ENCODE data around the gene CER1. TPM values are rescaled to one million over a fixed set of nuclear protein-coding genes. Genes with fewer than 3 reads are reported as not detected.

The CER1 gene
- total and polyA plus RNA-seq, 2 donors (not counting 1 experiment from before 2014, with no cell fraction given) = not detected

DNA sequence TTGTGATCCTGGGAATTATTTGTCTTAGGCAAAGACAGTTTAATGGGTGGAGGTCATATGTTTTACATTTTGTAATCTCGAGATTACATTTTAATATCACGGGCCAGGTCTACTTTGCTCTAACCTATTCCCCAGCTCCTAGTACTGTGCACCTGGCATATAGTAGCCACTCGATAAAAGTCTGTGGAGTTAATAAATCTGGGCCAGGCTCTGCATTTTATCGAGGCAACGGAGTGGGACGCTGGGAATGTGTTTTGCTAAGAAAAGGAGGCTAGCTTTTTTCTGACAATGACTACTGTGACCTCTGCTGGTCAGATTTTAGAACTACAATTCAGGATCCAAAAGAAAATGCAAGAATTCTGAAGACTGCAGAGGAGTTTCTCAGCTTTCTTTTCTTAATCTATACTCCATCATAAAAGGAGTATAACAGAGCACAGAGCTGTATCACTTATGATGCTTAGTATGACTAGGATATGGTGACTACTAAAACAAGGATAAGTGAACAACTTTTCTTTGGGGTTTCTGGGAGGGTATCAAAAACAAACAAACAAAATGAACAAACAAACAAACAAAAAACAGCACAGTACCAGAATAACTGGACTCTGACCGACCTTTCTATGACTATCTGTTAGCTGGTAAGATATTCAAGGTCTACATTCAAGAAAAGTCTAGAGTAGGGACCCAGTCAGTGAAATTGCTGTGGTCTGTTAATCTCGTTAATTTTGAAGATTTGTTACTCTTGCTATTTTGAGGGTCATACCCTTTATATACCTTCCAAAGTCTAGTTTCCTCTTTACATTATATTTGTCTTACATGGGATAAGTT, 46.1 kb upstream of the CER1 start:
- no peak overlapping the region for H3K9ac ChIP-seq (ENCODE audit: insufficient read depth, low read length)
- no peaks in the 10 kb centered on the region for H3K79me2 ChIP-seq (ENCODE audit: control insufficient read depth, insufficient read depth, low read length)
- no peaks in the 10 kb centered on the region for H3K9me3 ChIP-seq (ENCODE audit: control insufficient read depth, insufficient read depth, low read depth, low read length)
- H3K27ac ChIP-seq (ENCODE audit: insufficient read depth, low read length) = no peak overlapping the region
- no peaks in the 10 kb centered on the region for H4K20me1 ChIP-seq (ENCODE audit: control insufficient read depth, extremely low read depth, insufficient read depth, low read length)
- H3K27me3 ChIP-seq (ENCODE audit: control insufficient read depth, insufficient read depth, low read length) = no peaks in the 10 kb centered on the region
- no peak overlapping the region for H2AFZ ChIP-seq (ENCODE audit: low read length)
- no peak overlapping the region for H3K4me2 ChIP-seq (ENCODE audit: extremely low read depth, insufficient read depth, low read length)
- H3K4me3 ChIP-seq (replicated peaks in 1 of 4; ENCODE audit: control extremely low read depth in 1 of 4, insufficient read depth in 1 of 4, low read depth in 3 of 4, low read length in 4 of 4) = no peak overlapping the region
- no peaks in the 10 kb centered on the region for H3K4me1 ChIP-seq (ENCODE audit: control insufficient read depth, extremely low read depth, insufficient read depth, low read length)
- peak; percentile 32 to 69 for DNase-seq (ENCODE audit: low read depth in 2 of 2)
- TF ChIP-seq EZH2 (IDR thresholded peaks at IDR 0.05; ENCODE audit: low read length, missing control alignments) (no peak), CTCF (conservative IDR thresholded peaks at IDR 0.05 in 1 of 2, IDR thresholded peaks at IDR 0.05 in 1 of 2; ENCODE audit: low read depth in 1 of 2, low read length in 2 of 2) (peak; percentile 62 to 65)
- no peaks in the 10 kb centered on the region for H3K36me3 ChIP-seq (ENCODE audit: control insufficient read depth, insufficient read depth, low read length)

- no peaks in the 10 kb centered on the region for H3K27me3 ChIP-seq (ENCODE audit: control insufficient read depth, insufficient read depth, low read length)
- H3K4me2 ChIP-seq (ENCODE audit: extremely low read depth, insufficient read depth, low read length) = no peak overlapping the region
- H4K20me1 ChIP-seq (ENCODE audit: control insufficient read depth, extremely low read depth, insufficient read depth, low read length) = no peaks in the 10 kb centered on the region
- DNase-seq (ENCODE audit: low read depth in 2 of 2) = peak in 1 of 2 donors; percentile 11
- no peak overlapping the region for H3K9ac ChIP-seq (ENCODE audit: insufficient read depth, low read length)
- no peak overlapping the region for H3K4me3 ChIP-seq (replicated peaks in 1 of 4; ENCODE audit: control extremely low read depth in 1 of 4, insufficient read depth in 1 of 4, low read depth in 3 of 4, low read length in 4 of 4)
- TF ChIP-seq EZH2 (IDR thresholded peaks at IDR 0.05; ENCODE audit: low read length, missing control alignments) = no peak
- TF ChIP-seq CTCF (conservative IDR thresholded peaks at IDR 0.05 in 1 of 2, IDR thresholded peaks at IDR 0.05 in 1 of 2; ENCODE audit: low read depth in 1 of 2, low read length in 2 of 2) = no peak
- no peaks in the 10 kb centered on the region for H3K79me2 ChIP-seq (ENCODE audit: control insufficient read depth, insufficient read depth, low read length)
- H3K36me3 ChIP-seq (ENCODE audit: control insufficient read depth, insufficient read depth, low read length) = no peaks in the 10 kb centered on the region
- H2AFZ ChIP-seq (ENCODE audit: low read length) = no peak overlapping the region
- no peak overlapping the region for H3K27ac ChIP-seq (ENCODE audit: insufficient read depth, low read length)
- H3K9me3 ChIP-seq (ENCODE audit: control insufficient read depth, insufficient read depth, low read depth, low read length) = no peaks in the 10 kb centered on the region
- H3K4me1 ChIP-seq (ENCODE audit: control insufficient read depth, extremely low read depth, insufficient read depth, low read length) = no peaks in the 10 kb centered on the region
These were observed 43.8 kb upstream of the CER1 start for GRCh38 chr9:14766299-14766698.

GRCh38 chr9:14761584-14761983, 39.1 kb upstream of the CER1 start:
- no peaks in the 10 kb centered on the region for H3K79me2 ChIP-seq (ENCODE audit: control insufficient read depth, insufficient read depth, low read length)
- H3K9ac ChIP-seq (ENCODE audit: insufficient read depth, low read length) = no peak overlapping the region
- no peaks in the 10 kb centered on the region for H4K20me1 ChIP-seq (ENCODE audit: control insufficient read depth, extremely low read depth, insufficient read depth, low read length)
- H2AFZ ChIP-seq (ENCODE audit: low read length) = no peak overlapping the region
- no peaks in the 10 kb centered on the region for H3K4me1 ChIP-seq (ENCODE audit: control insufficient read depth, extremely low read depth, insufficient read depth, low read length)
- no peak for DNase-seq (ENCODE audit: low read depth in 2 of 2)
- no peak overlapping the region for H3K4me3 ChIP-seq (replicated peaks in 1 of 4; ENCODE audit: control extremely low read depth in 1 of 4, insufficient read depth in 1 of 4, low read depth in 3 of 4, low read length in 4 of 4)
- no peaks in the 10 kb centered on the region for H3K36me3 ChIP-seq (ENCODE audit: control insufficient read depth, insufficient read depth, low read length)
- no peak for TF ChIP-seq EZH2 (IDR thresholded peaks at IDR 0.05; ENCODE audit: low read length, missing control alignments)
- TF ChIP-seq CTCF (conservative IDR thresholded peaks at IDR 0.05 in 1 of 2, IDR thresholded peaks at IDR 0.05 in 1 of 2; ENCODE audit: low read depth in 1 of 2, low read length in 2 of 2) = no peak
- H3K27ac ChIP-seq (ENCODE audit: insufficient read depth, low read length) = no peak overlapping the region
- H3K4me2 ChIP-seq (ENCODE audit: extremely low read depth, insufficient read depth, low read length) = no peak overlapping the region
- no peaks in the 10 kb centered on the region for H3K27me3 ChIP-seq (ENCODE audit: control insufficient read depth, insufficient read depth, low read length)
- H3K9me3 ChIP-seq (ENCODE audit: control insufficient read depth, insufficient read depth, low read depth, low read length) = no peaks in the 10 kb centered on the region
